ENCODE results near the gene RAB11FIP3.

DNA sequence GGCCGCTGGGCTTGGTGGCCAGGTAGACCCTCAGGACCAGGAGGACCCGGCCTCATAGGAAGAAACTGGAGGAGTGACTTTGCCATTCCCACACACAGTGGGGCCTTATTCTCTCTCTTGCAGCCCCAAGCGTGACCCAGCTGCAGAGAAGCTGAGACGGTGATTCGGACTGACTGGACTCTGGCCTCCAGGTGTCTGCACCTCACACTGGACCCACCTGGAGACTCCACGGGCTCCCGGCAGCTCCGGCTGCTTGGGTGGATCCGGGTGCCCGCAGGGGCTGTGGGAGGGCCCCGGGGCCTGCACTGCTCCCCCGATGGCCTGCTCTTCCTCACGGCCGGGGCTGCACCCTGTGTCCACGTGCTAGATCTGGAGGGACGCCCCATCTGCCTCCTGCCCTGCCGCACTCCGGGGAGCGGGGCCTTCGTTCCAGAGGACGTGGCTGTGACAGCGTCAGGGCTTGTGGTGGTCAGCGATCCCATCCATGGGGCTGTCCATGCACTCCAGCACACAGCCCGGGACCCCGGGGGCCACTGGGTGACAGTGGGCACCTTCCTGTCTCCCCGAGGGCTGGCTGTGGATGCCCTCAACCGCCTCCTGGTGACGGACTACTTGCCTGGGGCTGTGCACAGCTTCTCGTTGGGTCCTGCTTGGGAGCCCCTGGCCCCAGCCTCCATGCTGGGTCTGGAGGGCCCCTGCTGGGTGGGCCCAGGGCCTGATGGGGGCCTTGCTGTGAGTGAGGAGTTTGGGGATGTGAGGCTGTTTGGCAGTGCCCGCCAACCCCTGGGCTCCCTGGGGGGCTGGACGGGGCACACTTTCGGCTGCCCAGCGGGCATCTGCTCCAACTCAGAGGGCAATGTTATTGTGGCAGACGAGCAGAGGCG is 142.2 kb downstream of the RAB11FIP3 start:
- TF ChIP-seq MAFK (conservative IDR thresholded peaks at IDR 0.05 in 1 of 2, IDR thresholded peaks at IDR 0.05 in 1 of 2; ENCODE audit: low read length in 2 of 2) = no peak
- TF ChIP-seq, protein P1, sequence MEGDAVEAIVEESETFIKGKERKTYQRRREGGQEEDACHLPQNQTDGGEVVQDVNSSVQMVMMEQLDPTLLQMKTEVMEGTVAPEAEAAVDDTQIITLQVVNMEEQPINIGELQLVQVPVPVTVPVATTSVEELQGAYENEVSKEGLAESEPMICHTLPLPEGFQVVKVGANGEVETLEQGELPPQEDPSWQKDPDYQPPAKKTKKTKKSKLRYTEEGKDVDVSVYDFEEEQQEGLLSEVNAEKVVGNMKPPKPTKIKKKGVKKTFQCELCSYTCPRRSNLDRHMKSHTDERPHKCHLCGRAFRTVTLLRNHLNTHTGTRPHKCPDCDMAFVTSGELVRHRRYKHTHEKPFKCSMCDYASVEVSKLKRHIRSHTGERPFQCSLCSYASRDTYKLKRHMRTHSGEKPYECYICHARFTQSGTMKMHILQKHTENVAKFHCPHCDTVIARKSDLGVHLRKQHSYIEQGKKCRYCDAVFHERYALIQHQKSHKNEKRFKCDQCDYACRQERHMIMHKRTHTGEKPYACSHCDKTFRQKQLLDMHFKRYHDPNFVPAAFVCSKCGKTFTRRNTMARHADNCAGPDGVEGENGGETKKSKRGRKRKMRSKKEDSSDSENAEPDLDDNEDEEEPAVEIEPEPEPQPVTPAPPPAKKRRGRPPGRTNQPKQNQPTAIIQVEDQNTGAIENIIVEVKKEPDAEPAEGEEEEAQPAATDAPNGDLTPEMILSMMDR (CRISPR knock-in tag; IDR thresholded peaks at IDR 0.05) = no peak
